Karpas-422 (cell line): ENCODE measurements around the gene BCS1L. TPM values are rescaled to one million over a fixed set of nuclear protein-coding genes. Genes with fewer than 3 reads are reported as not detected.

Source experiments
- DNase-seq: peaks from one replicate; pipeline ENCODE4 v3.0.0-alpha.2; 2015
- H2AFZ ChIP-seq: fragments of 200-600 bp; sonication (generic); 2 replicates; pipeline ENCODE4 v1.6.1; 2014; ENCODE audit warnings: antibody characterized with exemption, low read length, mixed read lengths
- H3K27ac ChIP-seq: fragments of 200-600 bp; sonication (generic); 2 replicates; pipeline ENCODE4 v1.5.1; 2014; ENCODE audit warnings: mild to moderate bottlenecking, low read length, moderate library complexity
- H3K27me3 ChIP-seq: fragments of 200-600 bp; sonication (generic); 2 replicates; pipeline ENCODE4 v1.6.1; 2014; ENCODE audit warnings: low read length, mixed read lengths
- H3K36me3 ChIP-seq: fragments of 200-600 bp; sonication (generic); 2 replicates; pipeline ENCODE4 v1.6.1; 2014; ENCODE audit warnings: low read length, mixed read lengths; ENCODE audit not compliant: insufficient read depth
- H3K4me1 ChIP-seq: fragments of 200-600 bp; sonication (generic); 2 replicates; pipeline ENCODE4 v1.6.1; 2014; ENCODE audit warnings: mild to moderate bottlenecking, low read length, mixed read lengths
- H3K4me2 ChIP-seq: fragments of 200-600 bp; sonication (generic); 2 replicates; pipeline ENCODE4 v1.6.1; 2014; ENCODE audit warnings: low read length, low read depth, mild to moderate bottlenecking; ENCODE audit not compliant: poor library complexity, severe bottlenecking
- H3K4me3 ChIP-seq: fragments of 200-600 bp; sonication (generic); 2 replicates; pipeline ENCODE4 v1.5.1; 2014; ENCODE audit warnings: mild to moderate bottlenecking, antibody characterized with exemption, low read length, mixed read lengths
- H3K79me2 ChIP-seq: fragments of 200-600 bp; sonication (generic); 2 replicates; pipeline ENCODE4 v1.6.1; 2014; ENCODE audit warnings: mild to moderate bottlenecking, low read length, mixed read lengths
- H3K9ac ChIP-seq: fragments of 200-600 bp; sonication (generic); 2 replicates; pipeline ENCODE4 v1.6.0; 2014; ENCODE audit warnings: low read length
- H3K9me2 ChIP-seq: fragments of 200-600 bp; sonication (generic), shearing (Covaris generic); replicated peaks from 2 replicates; pipeline ENCODE4 v1.6.0; 2014; ENCODE audit warnings: mild to moderate bottlenecking, low read length, moderate library complexity; ENCODE audit not compliant: insufficient read depth
- H3K9me3 ChIP-seq: fragments of 300-700, 200-600 bp; sonication (generic); 2 replicates; pipeline ENCODE4 v1.6.1; 2014; ENCODE audit warnings: low read length, mixed read lengths
- H4K20me1 ChIP-seq: fragments of 200-600 bp; sonication (generic); 2 replicates; pipeline ENCODE4 v1.6.1; 2014; ENCODE audit warnings: mild to moderate bottlenecking, antibody characterized with exemption, low read length, low read depth; ENCODE audit not compliant: insufficient read depth
- total RNA-seq: library from RNA; depleted of rRNA; stranded (reverse); fragments of >200 nt; shearing (Covaris generic); gene quantifications from 2 replicates; pipeline ENCODE4 v1.2.3, GENCODE V29; 2014; ENCODE audit warnings: low replicate concordance

Gene BCS1L
- total RNA-seq, 1 experiment from 2014 or later: 23.5 TPM

DNA sequence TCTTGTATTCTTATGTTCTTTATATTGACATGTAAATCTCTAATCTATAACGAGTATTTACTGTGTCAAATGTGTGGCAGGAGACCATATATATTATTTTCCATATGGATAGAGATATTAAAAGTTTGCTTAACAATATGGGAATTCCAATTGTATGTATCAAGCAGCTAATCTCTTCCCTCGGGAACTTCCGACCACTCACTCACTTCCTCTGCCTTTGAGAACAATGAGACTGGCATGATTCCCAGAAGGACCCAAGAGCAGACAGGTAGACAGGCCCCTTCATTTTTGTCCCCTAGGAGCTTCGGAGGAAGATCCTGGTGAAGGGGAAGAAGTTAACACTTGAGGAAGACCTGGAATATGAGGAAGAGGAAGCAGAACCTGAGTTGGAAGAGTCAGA, 27.6 kb upstream of the BCS1L start:
- H3K27me3 ChIP-seq: no peaks in the 10 kb centered on the region
- H3K36me3 ChIP-seq: peaks cover 20% of the 10 kb centered on the region
- H3K4me3 ChIP-seq: no peak overlapping the region
- no peaks in the 10 kb centered on the region for H4K20me1 ChIP-seq
- no peak for DNase-seq
- H3K9me2 ChIP-seq: no peaks in the 10 kb centered on the region
- no peak overlapping the region for H3K4me2 ChIP-seq
- H3K4me1 ChIP-seq: no peaks in the 10 kb centered on the region
- H3K79me2 ChIP-seq: no peaks in the 10 kb centered on the region
- no peak overlapping the region for H2AFZ ChIP-seq
- H3K9ac ChIP-seq: no peak overlapping the region
- H3K27ac ChIP-seq: no peak overlapping the region
- H3K9me3 ChIP-seq: no peaks in the 10 kb centered on the region

DNA sequence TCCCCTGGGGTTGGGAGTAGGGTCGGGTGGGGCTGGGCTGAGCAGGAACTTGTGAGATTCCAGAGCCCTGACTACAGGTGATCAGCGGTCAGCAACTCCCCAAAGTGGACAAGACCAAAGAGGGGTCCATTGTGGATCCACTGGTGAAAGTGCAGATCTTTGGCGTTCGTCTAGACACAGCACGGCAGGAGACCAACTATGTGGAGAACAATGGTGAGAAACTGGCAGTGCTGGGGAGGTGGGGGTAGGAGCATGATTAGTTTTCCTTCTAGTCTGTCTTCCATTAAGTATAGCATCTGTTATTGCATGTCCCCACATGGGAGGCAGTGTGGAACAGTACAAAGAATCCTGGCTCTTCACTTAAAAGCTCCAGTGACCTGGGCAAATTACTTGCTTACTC, 23.8 kb upstream of the BCS1L start:
- Histone ChIP-seq H4K20me1 (no peaks in the 10 kb centered on the region), H3K9ac (no peak overlapping the region), H3K27ac (no peak overlapping the region), H3K27me3 (no peaks in the 10 kb centered on the region), H3K4me2 (no peak overlapping the region), H2AFZ (no peak overlapping the region), H3K4me3 (no peak overlapping the region), H3K36me3 (peaks cover 28% of the 10 kb centered on the region), H3K9me3 (no peaks in the 10 kb centered on the region), H3K4me1 (no peaks in the 10 kb centered on the region), H3K9me2 (no peaks in the 10 kb centered on the region), H3K79me2 (no peaks in the 10 kb centered on the region)
- no peak for DNase-seq

DNA sequence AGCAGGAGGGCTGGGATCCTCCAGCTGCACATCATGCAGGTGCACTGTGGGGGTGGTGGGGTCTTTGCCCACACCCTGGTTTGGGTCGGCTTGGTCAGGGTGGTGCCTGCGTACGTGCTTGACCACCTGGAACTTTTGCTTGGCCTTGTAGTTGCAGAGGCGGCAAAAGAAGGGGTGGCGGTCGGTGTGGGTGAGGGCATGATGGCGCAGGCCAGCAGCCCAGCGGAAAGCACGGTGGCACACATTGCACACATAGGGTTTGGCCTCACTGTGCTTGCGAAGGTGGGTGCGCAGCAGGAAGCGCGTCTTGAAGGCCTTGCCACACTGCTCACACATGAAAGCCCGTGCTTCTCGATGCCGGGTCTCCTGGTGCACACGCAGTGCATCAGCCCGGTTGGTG, 21.1 kb upstream of the BCS1L start:
- no peak overlapping the region for H3K4me3 ChIP-seq
- no peak overlapping the region for H2AFZ ChIP-seq
- no peaks in the 10 kb centered on the region for H3K79me2 ChIP-seq
- peaks cover 28% of the 10 kb centered on the region for H3K36me3 ChIP-seq
- H3K9ac ChIP-seq: no peak overlapping the region
- no peaks in the 10 kb centered on the region for H4K20me1 ChIP-seq
- DNase-seq: no peak
- no peak overlapping the region for H3K27ac ChIP-seq
- no peaks in the 10 kb centered on the region for H3K4me1 ChIP-seq
- H3K27me3 ChIP-seq: no peaks in the 10 kb centered on the region
- no peaks in the 10 kb centered on the region for H3K9me3 ChIP-seq
- no peaks in the 10 kb centered on the region for H3K9me2 ChIP-seq
- no peak overlapping the region for H3K4me2 ChIP-seq

DNA sequence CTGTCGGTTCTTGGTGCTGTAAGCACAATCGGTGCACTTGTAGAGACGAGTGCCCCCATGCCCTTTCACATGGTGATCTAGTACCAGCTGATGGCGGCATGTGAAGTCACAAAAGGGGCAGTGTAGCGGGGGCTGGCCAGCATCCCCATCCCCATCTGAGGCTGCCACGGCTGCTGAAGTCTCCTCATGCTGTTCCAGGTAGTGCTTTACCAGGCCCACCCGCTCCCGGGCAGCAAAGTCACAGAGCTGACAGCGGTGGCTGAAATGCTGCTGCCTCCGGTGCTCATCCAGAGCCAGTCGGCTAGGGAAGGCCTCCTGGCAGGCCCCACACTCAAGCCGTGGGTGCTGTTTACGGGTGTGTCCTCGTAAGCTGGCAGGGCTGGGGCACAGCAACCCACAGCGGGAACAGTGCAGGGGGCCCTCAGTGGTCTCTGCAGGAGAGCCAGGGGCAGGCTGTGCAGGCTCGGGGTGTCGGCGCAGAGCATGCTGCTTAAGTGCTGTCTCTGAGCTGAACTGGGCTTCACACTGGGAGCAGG, 17.3 kb upstream of the BCS1L start:
- Histone ChIP-seq H3K4me2 (no peak overlapping the region), H3K79me2 (no peaks in the 10 kb centered on the region), H3K9me2 (no peaks in the 10 kb centered on the region), H3K4me1 (no peaks in the 10 kb centered on the region), H3K27me3 (no peaks in the 10 kb centered on the region), H4K20me1 (no peaks in the 10 kb centered on the region), H3K9ac (no peak overlapping the region), H2AFZ (no peak overlapping the region), H3K9me3 (no peaks in the 10 kb centered on the region), H3K4me3 (no peak overlapping the region), H3K27ac (no peak overlapping the region), H3K36me3 (peaks cover 15% of the 10 kb centered on the region)
- DNase-seq: no peak

DNA sequence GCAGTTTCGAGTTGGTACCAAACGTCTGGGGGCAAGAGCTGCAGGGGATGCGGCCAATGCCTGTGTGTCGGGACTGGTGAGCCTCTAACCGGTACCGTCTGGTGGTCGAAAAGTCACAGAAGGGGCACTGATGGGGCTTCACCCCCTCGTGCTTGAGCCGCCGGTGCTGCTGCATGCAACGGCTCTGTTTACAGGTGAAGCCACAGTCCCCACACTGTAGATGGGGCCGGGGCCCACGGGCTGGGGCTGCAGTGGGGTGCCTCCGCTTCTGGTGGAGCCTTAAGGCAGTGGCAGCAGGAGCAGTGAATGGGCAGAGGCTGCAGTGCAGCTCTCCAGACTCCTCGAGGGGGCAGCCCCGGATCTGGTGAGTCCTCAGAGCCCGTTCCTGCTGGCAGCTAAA, 16.7 kb upstream of the BCS1L start:
- Histone ChIP-seq H3K9ac (no peak overlapping the region), H3K9me3 (no peaks in the 10 kb centered on the region), H3K36me3 (peaks cover 20% of the 10 kb centered on the region), H4K20me1 (0 out of 2 replicates have a peak, but pooled peaks cover 4% of the 10 kb centered on the region), H3K4me2 (no peak overlapping the region), H3K79me2 (peaks cover 5% of the 10 kb centered on the region), H3K4me3 (no peak overlapping the region), H2AFZ (no peak overlapping the region), H3K27me3 (no peaks in the 10 kb centered on the region), H3K27ac (no peak overlapping the region), H3K4me1 (no peaks in the 10 kb centered on the region), H3K9me2 (no peaks in the 10 kb centered on the region)
- DNase-seq: no peak

DNA sequence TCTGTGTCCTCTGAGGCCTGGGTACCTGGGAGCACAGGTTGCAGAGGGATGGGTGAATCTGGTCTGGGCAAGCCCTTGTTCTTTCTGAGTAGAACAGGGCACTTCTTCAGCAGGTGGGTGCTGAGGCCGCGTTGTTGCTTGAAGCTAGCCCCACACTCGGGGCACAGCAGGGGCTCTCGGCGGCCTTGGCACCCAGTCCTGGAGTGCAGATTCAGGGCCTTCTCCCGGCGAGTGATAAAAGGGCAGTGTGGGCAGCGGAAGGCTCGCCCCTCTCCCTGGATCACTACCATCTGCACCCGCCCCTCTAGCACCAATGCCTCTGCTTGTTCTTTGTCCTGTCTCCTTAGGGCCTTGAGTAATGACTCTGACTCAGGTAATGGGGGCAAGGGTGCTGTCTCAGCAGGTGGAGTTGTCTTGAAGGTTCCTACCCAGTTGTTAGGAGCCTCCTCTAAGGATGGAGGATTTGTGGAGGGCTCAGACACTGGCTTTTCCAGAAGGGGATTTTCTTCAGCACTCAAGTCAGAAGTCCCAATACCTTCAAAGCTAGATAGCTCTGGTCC, 15.7 kb upstream of the BCS1L start:
- Histone ChIP-seq H3K9me2 (no peaks in the 10 kb centered on the region), H2AFZ (no peak overlapping the region), H4K20me1 (peaks cover 7% of the 10 kb centered on the region; the same call in 1 of the 2 replicates), H3K27me3 (no peaks in the 10 kb centered on the region), H3K4me1 (no peaks in the 10 kb centered on the region), H3K27ac (no peak overlapping the region), H3K9me3 (no peaks in the 10 kb centered on the region), H3K79me2 (peaks cover 11% of the 10 kb centered on the region), H3K9ac (no peak overlapping the region), H3K4me2 (no peak overlapping the region), H3K36me3 (peaks cover 31% of the 10 kb centered on the region), H3K4me3 (no peak overlapping the region)
- DNase-seq: no peak

DNA sequence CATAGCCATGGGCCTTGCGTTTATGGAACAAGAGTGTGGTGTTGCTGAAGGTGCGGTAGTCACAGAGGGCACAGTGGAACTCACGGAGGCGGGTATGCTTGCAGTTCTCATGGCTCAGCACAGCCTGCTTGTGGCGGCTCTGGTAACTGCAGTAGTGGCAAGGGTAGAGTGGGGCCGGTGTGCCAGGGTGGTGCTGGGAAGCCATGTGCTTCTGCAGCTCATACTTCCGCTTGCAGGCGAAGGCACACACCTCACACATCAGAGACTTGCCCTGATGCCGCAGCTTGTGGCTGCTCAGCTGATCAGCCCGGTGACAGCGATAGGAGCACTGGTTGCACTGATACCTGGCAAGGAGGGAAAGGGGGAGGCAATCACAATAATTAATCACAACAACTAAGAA, 14.8 kb upstream of the BCS1L start:
- Histone ChIP-seq H3K9ac (no peak overlapping the region), H3K27ac (no peak overlapping the region), H4K20me1 (peaks cover 7% of the 10 kb centered on the region; the same call in 1 of the 2 replicates), H3K79me2 (peaks cover 11% of the 10 kb centered on the region), H3K9me2 (no peaks in the 10 kb centered on the region), H3K36me3 (peaks cover 33% of the 10 kb centered on the region), H3K4me1 (no peaks in the 10 kb centered on the region), H3K4me2 (no peak overlapping the region), H3K27me3 (no peaks in the 10 kb centered on the region), H2AFZ (no peak overlapping the region), H3K9me3 (no peaks in the 10 kb centered on the region), H3K4me3 (no peak overlapping the region)
- no peak for DNase-seq

DNA sequence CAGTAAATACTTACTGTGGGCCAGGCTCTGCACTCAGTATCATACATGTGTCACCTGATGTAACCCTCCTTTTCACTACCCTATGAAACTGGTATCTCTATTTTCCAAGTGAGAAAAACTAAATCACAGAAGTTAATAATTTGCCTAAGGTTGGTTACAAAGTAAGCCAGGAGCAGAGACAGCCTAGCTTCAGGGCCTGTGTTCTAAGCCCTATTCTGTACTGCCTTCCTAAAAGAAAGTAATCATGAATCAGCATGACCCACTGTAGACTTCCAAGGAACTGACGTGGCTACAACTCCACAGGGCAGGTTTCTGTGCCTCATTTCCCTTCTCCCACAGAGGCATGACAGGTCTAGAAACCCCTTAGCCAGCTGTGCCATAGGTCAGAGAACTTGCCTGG, 14.4 kb upstream of the BCS1L start:
- Histone ChIP-seq H3K4me1 (no peaks in the 10 kb centered on the region), H3K79me2 (peaks cover 11% of the 10 kb centered on the region), H3K4me3 (no peak overlapping the region), H3K27ac (no peak overlapping the region), H3K9ac (no peak overlapping the region), H4K20me1 (peaks cover 7% of the 10 kb centered on the region; the same call in 1 of the 2 replicates), H3K4me2 (no peak overlapping the region), H3K27me3 (no peaks in the 10 kb centered on the region), H3K36me3 (peaks cover 36% of the 10 kb centered on the region), H2AFZ (no peak overlapping the region), H3K9me2 (no peaks in the 10 kb centered on the region), H3K9me3 (no peaks in the 10 kb centered on the region)
- no peak for DNase-seq
